Measurements from ENCODE around the gene PHKA2. TPM values are rescaled to one million over a fixed set of nuclear protein-coding genes. Genes with fewer than 3 reads are reported as not detected.
A peak's percentile ranks its signal among the peaks of the same experiment; 100 is the strongest.

Gene PHKA2
- total RNA-seq, 4 donors from 2014 or later, result 17.4 to 30.0 (median 20.2) TPM

GRCh38 chrX:18872621-18873020 lies 111.3 kb downstream of the PHKA2 start:
- whole genome bisulfite sequencing, 2 donors, result 55 to 97% methylated on average over 2 to 6 of the region's 8 CpGs
- DNase-seq, result no peak
- Histone ChIP-seq H3K27me3 (no peaks in the 10 kb centered on the region), H3K9me3 (no peaks in the 10 kb centered on the region), H3K36me3 (no peaks in the 10 kb centered on the region), H3K4me1 (no peaks in the 10 kb centered on the region), H3K4me3 (replicated peaks in 1 of 3) (no peak overlapping the region), H3K27ac (peak overlapping the region in 1 of 3 donors; percentile 10)
- TF ChIP-seq CTCF (IDR thresholded peaks at IDR 0.05), result no peak
- no peak for TF ChIP-seq POLR2A (IDR thresholded peaks at IDR 0.05)
- intact Hi-C loops (cut with DNase I), result no loop called here

- no peaks in the 10 kb centered on the region for H3K4me1 ChIP-seq
- H3K27me3 ChIP-seq, result no peaks in the 10 kb centered on the region
- H3K9me3 ChIP-seq, result no peaks in the 10 kb centered on the region
- DNase-seq, result no peak
- intact Hi-C loops (cut with DNase I), result no loop called here
- H3K4me3 ChIP-seq (replicated peaks in 1 of 3), result no peak overlapping the region
- H3K36me3 ChIP-seq, result no peaks in the 10 kb centered on the region
- 47 to 66% methylated on average over 5 to 9 of the region's 12 CpGs for WGBS, 2 donors
- no peak overlapping the region for H3K27ac ChIP-seq
- TF ChIP-seq CTCF (IDR thresholded peaks at IDR 0.05) (no peak), POLR2A (IDR thresholded peaks at IDR 0.05) (no peak)
These were observed 111.9 kb downstream of the PHKA2 start for GRCh38 chrX:18871970-18872369.

GRCh38 chrX:18871161-18871890 lies 112.6 kb downstream of the PHKA2 start:
- Histone ChIP-seq H3K27me3 (no peaks in the 10 kb centered on the region), H3K4me1 (no peaks in the 10 kb centered on the region), H3K4me3 (replicated peaks in 1 of 3) (no peak overlapping the region), H3K36me3 (no peaks in the 10 kb centered on the region), H3K9me3 (no peaks in the 10 kb centered on the region), H3K27ac (no peak overlapping the region)
- intact Hi-C loops (cut with DNase I), result no loop called here
- no peak for TF ChIP-seq POLR2A (IDR thresholded peaks at IDR 0.05)
- TF ChIP-seq CTCF (IDR thresholded peaks at IDR 0.05), result no peak
- peak; percentile 18 to 25 for DNase-seq
- 56 to 71% methylated on average over 9 to 10 of the region's 10 CpGs for WGBS, 2 donors

GRCh38 chrX:18864390-18864920 lies 119.5 kb downstream of the PHKA2 start:
- TF ChIP-seq CTCF (IDR thresholded peaks at IDR 0.05), result no peak
- TF ChIP-seq POLR2A (IDR thresholded peaks at IDR 0.05), result no peak
- H3K4me1 ChIP-seq, result no peaks in the 10 kb centered on the region
- intact Hi-C loops (cut with DNase I), result no loop called here

GRCh38 chrX:18861511-18861910 lies 122.4 kb downstream of the PHKA2 start:
- Histone ChIP-seq H3K27ac (no peak overlapping the region), H3K4me3 (replicated peaks in 1 of 3) (no peak overlapping the region), H3K36me3 (no peaks in the 10 kb centered on the region), H3K27me3 (no peaks in the 10 kb centered on the region), H3K9me3 (no peaks in the 10 kb centered on the region), H3K4me1 (no peaks in the 10 kb centered on the region)
- 89 to 93% methylated on average over 5 of the region's 5 CpGs for WGBS, 2 donors
- no peak for TF ChIP-seq CTCF (IDR thresholded peaks at IDR 0.05)
- TF ChIP-seq POLR2A (IDR thresholded peaks at IDR 0.05), result no peak
- no peak for DNase-seq
- intact Hi-C loops (cut with DNase I), result no loop called here

More at GRCh38 chrX:18864390-18864920, 119.5 kb downstream of the PHKA2 start:
- no peaks in the 10 kb centered on the region for H3K9me3 ChIP-seq
- H3K4me3 ChIP-seq (replicated peaks in 1 of 3), result no peak overlapping the region
- WGBS, 2 donors, result 93% methylated on average over 15 of the region's 15 CpGs
- no peaks in the 10 kb centered on the region for H3K36me3 ChIP-seq
- DNase-seq, result no peak
- no peaks in the 10 kb centered on the region for H3K27me3 ChIP-seq
- no peak overlapping the region for H3K27ac ChIP-seq
